Activated B cell treated with CpG ODN at 0.5 μM for 24 hours (primary cell): Measurements from ENCODE around the gene PRX. TPM values are rescaled to one million over a fixed set of nuclear protein-coding genes. Genes with fewer than 3 reads are reported as not detected.
A peak's percentile ranks its signal among the peaks of the same experiment; 100 is the strongest.

Source experiments
- ATAC-seq: fragments of 200-7000 bp; cut with Tn5 transposase; one replicate; pipeline ENCODE4 v1.10.0; 2021; ENCODE audit warnings: low read depth, mild to moderate bottlenecking, moderate library complexity
- CTCF ChIA-PET: fragments of 350-600 bp; sonication (Branson Sonifier 250); formaldehyde crosslinking; loops from one replicate; lab custom pipeline; 2021; ENCODE audit warnings: antibody characterized with exemption; lab: Charles Lee
- POLR2A ChIA-PET: fragments of 350-600 bp; sonication (Branson Sonifier 250); formaldehyde crosslinking; loops from one replicate; lab custom pipeline; 2021; ENCODE audit warnings: antibody characterized with exemption; lab: Charles Lee
- DNase-seq: peaks from one replicate; pipeline ENCODE4 v3.0.0; 2022
- H3K27ac Mint-ChIP-seq: one replicate; pipeline ENCODE4 v1.8.0; 2020; ENCODE audit warnings: mixed read lengths
- H3K27me3 Mint-ChIP-seq: one replicate; pipeline ENCODE4 v1.8.0; 2021; ENCODE audit warnings: mixed read lengths
- H3K36me3 Mint-ChIP-seq: one replicate; pipeline ENCODE4 v1.8.0; 2021; ENCODE audit warnings: low read depth, mixed read lengths
- H3K4me1 Mint-ChIP-seq: one replicate; pipeline ENCODE4 v1.8.0; 2021; ENCODE audit warnings: mixed read lengths
- H3K4me3 Mint-ChIP-seq: one replicate; pipeline ENCODE4 v1.8.0; 2020; ENCODE audit warnings: mild to moderate bottlenecking, mixed read lengths
- H3K9me3 Mint-ChIP-seq: one replicate; pipeline ENCODE4 v1.8.0; 2020; ENCODE audit warnings: mixed read lengths
- intact Hi-C: fragments of 100-400 bp; cut with micrococcal nuclease; formaldehyde crosslinking; loops from one replicate; pipeline ENCODE4 v1.15.1; 2024
- total RNA-seq: library from RNA; stranded (reverse); gene quantifications from 2 replicates; pipeline ENCODE4 v1.2.3, GENCODE V29; 2022
- TF ChIP-seq, protein P1 (sequence below): fragments of 200-600 bp; IDR thresholded peaks from one replicate; pipeline ENCODE4 v1.8.0; 2022; ENCODE audit warnings: antibody characterized with exemption, mild to moderate bottlenecking

Gene PRX
- total RNA-seq, 1 donor from 2014 or later, result 1.7 TPM

DNA sequence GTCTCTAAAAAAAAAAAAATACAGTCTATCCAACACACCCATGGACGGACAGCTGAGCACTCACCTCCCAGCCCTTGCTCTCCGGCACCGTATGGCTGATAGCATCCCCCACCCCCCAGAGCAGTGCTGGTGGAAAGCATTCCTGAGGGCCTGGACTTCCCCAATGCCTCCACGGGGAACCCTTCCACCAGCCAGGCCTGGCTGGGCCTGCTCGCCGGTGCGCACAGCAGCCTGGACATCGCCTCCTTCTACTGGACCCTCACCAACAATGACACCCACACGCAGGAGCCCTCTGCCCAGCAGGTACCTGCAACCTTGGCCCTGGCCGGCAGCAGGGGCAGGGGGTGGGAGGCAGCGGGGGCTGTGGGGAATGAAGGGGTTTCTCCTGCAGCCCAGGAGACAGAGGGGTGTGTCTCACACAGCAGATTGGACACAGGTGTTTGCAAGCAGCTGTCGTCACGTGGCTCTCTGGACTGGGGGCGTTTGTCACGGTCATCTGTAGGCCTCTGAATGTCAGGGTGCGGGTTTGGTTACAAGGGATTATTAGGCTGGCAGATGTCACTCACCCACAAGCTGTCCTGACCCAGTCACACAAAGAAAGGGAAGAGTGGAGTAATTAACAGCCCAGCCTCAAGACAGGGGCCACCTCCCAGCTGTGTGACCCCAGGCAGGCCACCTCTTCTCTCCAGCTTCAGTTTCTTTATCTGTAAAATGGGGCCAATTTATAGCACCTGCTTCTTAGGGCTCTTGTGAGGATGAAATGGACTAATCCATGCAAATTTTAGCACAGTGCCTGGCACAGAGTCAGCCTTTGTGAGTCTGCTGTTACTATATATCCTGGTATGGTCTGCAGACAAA is 45.4 kb downstream of the PRX start:
- Mint-ChIP-seq H3K36me3 (peaks cover 31% of the 10 kb centered on the region), H3K4me1 (peaks cover 6% of the 10 kb centered on the region), H3K4me3 (no peak overlapping the region), H3K9me3 (no peaks in the 10 kb centered on the region), H3K27ac (no peak overlapping the region), H3K27me3 (no peaks in the 10 kb centered on the region)
- ATAC-seq (no peak), DNase-seq (no peak)
- ChIA-PET POLR2A (interaction anchor here (0.5 kb wide), 1 partner anchor 97 kb away, joined by 5 read pairs; no protein-coding TSS in a partner anchor), CTCF (no interaction called here)
- TF ChIP-seq, protein P1, sequence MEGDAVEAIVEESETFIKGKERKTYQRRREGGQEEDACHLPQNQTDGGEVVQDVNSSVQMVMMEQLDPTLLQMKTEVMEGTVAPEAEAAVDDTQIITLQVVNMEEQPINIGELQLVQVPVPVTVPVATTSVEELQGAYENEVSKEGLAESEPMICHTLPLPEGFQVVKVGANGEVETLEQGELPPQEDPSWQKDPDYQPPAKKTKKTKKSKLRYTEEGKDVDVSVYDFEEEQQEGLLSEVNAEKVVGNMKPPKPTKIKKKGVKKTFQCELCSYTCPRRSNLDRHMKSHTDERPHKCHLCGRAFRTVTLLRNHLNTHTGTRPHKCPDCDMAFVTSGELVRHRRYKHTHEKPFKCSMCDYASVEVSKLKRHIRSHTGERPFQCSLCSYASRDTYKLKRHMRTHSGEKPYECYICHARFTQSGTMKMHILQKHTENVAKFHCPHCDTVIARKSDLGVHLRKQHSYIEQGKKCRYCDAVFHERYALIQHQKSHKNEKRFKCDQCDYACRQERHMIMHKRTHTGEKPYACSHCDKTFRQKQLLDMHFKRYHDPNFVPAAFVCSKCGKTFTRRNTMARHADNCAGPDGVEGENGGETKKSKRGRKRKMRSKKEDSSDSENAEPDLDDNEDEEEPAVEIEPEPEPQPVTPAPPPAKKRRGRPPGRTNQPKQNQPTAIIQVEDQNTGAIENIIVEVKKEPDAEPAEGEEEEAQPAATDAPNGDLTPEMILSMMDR, result no peak
- intact Hi-C loops, result no loop called here

GRCh38 chr19:40366697-40367561 is 46.2 kb downstream of the PRX start:
- TF ChIP-seq, protein P1, result no peak
- no peak for DNase-seq
- no peak for ATAC-seq
- POLR2A ChIA-PET, result no interaction called here
- CTCF ChIA-PET, result no interaction called here
- Mint-ChIP-seq H3K4me1 (peaks cover 6% of the 10 kb centered on the region), H3K9me3 (no peaks in the 10 kb centered on the region), H3K36me3 (peaks cover 25% of the 10 kb centered on the region), H3K4me3 (no peak overlapping the region), H3K27me3 (no peaks in the 10 kb centered on the region), H3K27ac (no peak overlapping the region)
- intact Hi-C loops, result no loop called here

DNA sequence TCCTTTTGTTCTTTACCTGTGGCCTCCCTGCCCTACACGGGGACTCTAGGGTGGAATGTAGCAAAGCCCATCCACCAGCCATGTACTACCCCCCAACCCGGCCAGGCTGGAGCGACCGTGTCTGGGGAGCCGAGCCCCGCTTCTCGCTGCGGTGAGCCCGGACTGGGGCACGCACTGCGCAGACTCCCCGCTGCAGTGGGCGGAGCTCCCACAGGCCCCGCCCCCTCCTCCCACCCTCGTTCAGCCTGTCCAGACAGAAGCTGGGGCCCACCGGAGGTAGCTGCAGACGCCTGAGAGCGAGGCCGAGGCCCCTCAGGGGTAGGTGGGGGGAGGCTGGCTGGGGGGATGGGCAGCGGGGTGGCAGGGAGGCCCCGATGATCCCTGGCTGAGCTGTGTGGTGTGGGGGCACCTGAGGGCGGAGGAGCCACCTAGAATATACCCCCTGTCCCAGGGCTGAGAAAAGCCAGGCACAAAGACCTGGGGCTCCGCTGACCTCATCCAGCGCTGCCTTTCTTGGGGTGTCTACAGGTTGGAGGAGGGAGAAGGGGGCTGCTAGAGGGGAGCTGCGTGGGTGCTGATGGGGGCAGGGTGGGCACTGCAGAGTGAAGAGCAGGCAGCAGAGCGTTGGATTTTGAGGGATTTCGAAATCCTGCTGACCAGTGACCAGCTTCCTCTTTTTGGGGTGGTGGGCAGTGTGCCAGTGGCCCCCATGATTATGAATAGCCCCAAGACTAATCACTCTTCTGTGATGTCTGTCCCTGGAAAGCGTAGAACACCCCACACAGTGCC is 47.4 kb downstream of the PRX start:
- H3K27me3 Mint-ChIP-seq, result no peaks in the 10 kb centered on the region
- TF ChIP-seq, protein P1, result no peak
- H3K36me3 Mint-ChIP-seq, result peaks cover 18% of the 10 kb centered on the region
- intact Hi-C loops, result no loop called here
- no peaks in the 10 kb centered on the region for H3K9me3 Mint-ChIP-seq
- no peak overlapping the region for H3K27ac Mint-ChIP-seq
- DNase-seq (peak; percentile 28), ATAC-seq (peak; percentile 74)
- ChIA-PET POLR2A (interaction anchor here (0.7 kb wide), 1 partner anchor 80 kb away, joined by 3 read pairs; no protein-coding TSS in a partner anchor), CTCF (interaction anchor here (0.8 kb wide), 1 partner anchor 60 kb away, joined by 3 read pairs; no protein-coding TSS in a partner anchor)
- peak overlapping the region; percentile 35 for H3K4me3 Mint-ChIP-seq
- peaks cover 6% of the 10 kb centered on the region for H3K4me1 Mint-ChIP-seq

DNA sequence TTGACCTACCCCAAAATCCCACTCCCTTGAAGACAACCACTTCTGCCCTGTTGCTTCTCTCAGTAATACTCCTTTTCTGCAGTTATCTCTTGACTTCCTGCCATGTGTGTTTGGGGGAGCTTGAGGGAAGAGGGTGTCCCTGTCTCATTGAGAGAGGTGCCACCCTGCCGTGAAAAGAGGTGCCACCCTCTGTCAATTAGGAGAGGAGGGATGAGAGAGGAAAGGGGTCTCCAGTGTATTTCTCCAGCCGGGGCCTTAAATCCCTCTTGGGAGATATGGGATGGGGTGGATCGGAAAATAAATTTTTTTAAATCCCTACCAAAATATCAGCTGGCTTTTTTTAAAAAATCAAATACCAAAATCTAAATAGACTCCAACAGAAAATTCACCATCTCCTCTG is 48.2 kb downstream of the PRX start:
- Mint-ChIP-seq H3K36me3 (peaks cover 12% of the 10 kb centered on the region), H3K9me3 (no peaks in the 10 kb centered on the region), H3K27me3 (no peaks in the 10 kb centered on the region), H3K4me1 (peaks cover 8% of the 10 kb centered on the region), H3K4me3 (no peak overlapping the region), H3K27ac (no peak overlapping the region)
- TF ChIP-seq, protein P1, result no peak
- DNase-seq (no peak), ATAC-seq (no peak)
- intact Hi-C loops, result no loop called here
- CTCF ChIA-PET, result no interaction called here
- POLR2A ChIA-PET, result interaction anchor here (0.6 to 0.7 kb wide), 2 partner anchors 60 to 79 kb away, joined by 3 to 4 read pairs; no protein-coding TSS in a partner anchor
